HUDEP-2 (cell line): Measurements from ENCODE around the gene SRPX.

ENCODE experiments used
- DNase-seq, 76 experiments: peaks; one replicate each; lab custom pipeline; 2025; ENCODE audit not compliant: unreplicated experiment in 76 of 76; lab: John Stamatoyannopoulos, UW

The SRPX gene

GRCh38 chrX:38099688-38100087 lies 121.0 kb downstream of the SRPX start:
- DNase-seq, result no peak
